Fibroblast of pulmonary artery (primary cell): ENCODE measurements around the gene RNF223.
"Not testable (repeated sequence)": the region's sequence is repeated elsewhere in the genome, so short reads cannot be mapped to it uniquely, and the experiment has no call there.

Experiments used
- DNase-seq: peaks from one replicate; pipeline ENCODE4 v3.0.0-alpha.2; 2010; ENCODE audit warnings: low read depth
- H3K4me3 ChIP-seq: replicated peaks from 2 replicates; pipeline ENCODE4 v1.5.1; 2011; ENCODE audit warnings: low read depth, mild to moderate bottlenecking, control low read depth, low read length, moderate library complexity
- CTCF ChIP-seq: IDR thresholded peaks from 2 replicates; pipeline ENCODE4 v1.5.1; 2011; ENCODE audit warnings: mild to moderate bottlenecking, control low read depth, low read length, inconsistent platforms; ENCODE audit errors: missing control alignments

RNF223 gene

GRCh38 chr1:1106510-1107221, 32.6 kb upstream of the RNF223 start:
- DNase-seq = no peak
- no peak overlapping the region for H3K4me3 ChIP-seq
- TF ChIP-seq CTCF = no peak

GRCh38 chr1:1104152-1104551, 30.0 kb upstream of the RNF223 start:
- not testable (repeated sequence) for H3K4me3 ChIP-seq, DNase-seq

GRCh38 chr1:1101503-1101902, 27.4 kb upstream of the RNF223 start:
- no peak for DNase-seq
- TF ChIP-seq CTCF = no peak
- no peak overlapping the region for H3K4me3 ChIP-seq

- DNase-seq = no peak
- TF ChIP-seq CTCF = no peak
- no peak overlapping the region for H3K4me3 ChIP-seq
Observed at GRCh38 chr1:1100296-1100695, 26.2 kb upstream of the RNF223 start.

- H3K4me3 ChIP-seq = no peak overlapping the region
- DNase-seq = no peak
- no peak for TF ChIP-seq CTCF
Observed at GRCh38 chr1:1099506-1100183, 25.5 kb upstream of the RNF223 start.

- DNase-seq = no peak
- no peak overlapping the region for H3K4me3 ChIP-seq
- no peak for TF ChIP-seq CTCF
Observed at GRCh38 chr1:1098681-1099421, 24.7 kb upstream of the RNF223 start.

GRCh38 chr1:1096136-1096535, 22.0 kb upstream of the RNF223 start:
- not testable (repeated sequence) for DNase-seq, H3K4me3 ChIP-seq
